DOHH2 (cell line): ENCODE results near the gene ATP5MC2.
"Not testable (repeated sequence)": the region's sequence is repeated elsewhere in the genome, so short reads cannot be mapped to it uniquely, and the experiment has no call there.

ENCODE experiments used
- H3F3A ChIP-seq: fragments of 200-600 bp; sonication (generic), shearing (Covaris generic); 2 replicates; pipeline ENCODE4 v1.6.0; 2016; ENCODE audit warnings: antibody characterized with exemption, mild to moderate bottlenecking; ENCODE audit not compliant: control insufficient read depth, insufficient read depth
- H3K27ac ChIP-seq: fragments of 200-600 bp; sonication (generic); 2 replicates; pipeline ENCODE4 v1.5.1; 2014; ENCODE audit warnings: low read depth, mild to moderate bottlenecking, low read length, moderate library complexity
- H3K27me3 ChIP-seq: fragments of 200-600 bp; sonication (generic); 2 replicates; pipeline ENCODE4 v1.6.1; 2014; ENCODE audit warnings: mild to moderate bottlenecking, low read length, mixed read lengths; ENCODE audit not compliant: control insufficient read depth
- H3K36me3 ChIP-seq: fragments of 200-600 bp; sonication (generic); 2 replicates; pipeline ENCODE4 v1.6.1; 2014; ENCODE audit warnings: mild to moderate bottlenecking, low read length, moderate library complexity, mixed read lengths; ENCODE audit not compliant: control insufficient read depth
- H3K4me1 ChIP-seq: fragments of 200-600 bp; sonication (generic); 2 replicates; pipeline ENCODE4 v1.6.1; 2014; ENCODE audit warnings: mild to moderate bottlenecking, low read length, mixed read lengths; ENCODE audit not compliant: control insufficient read depth
- H3K4me2 ChIP-seq: fragments of 200-600 bp; sonication (generic); 2 replicates; pipeline ENCODE4 v1.6.0; 2014; ENCODE audit warnings: mild to moderate bottlenecking, low read length, moderate library complexity
- H3K4me3 ChIP-seq: fragments of 200-600 bp; sonication (generic); 2 replicates; pipeline ENCODE4 v1.5.1; 2014; ENCODE audit warnings: mild to moderate bottlenecking, low read length, mixed read lengths
- H3K79me2 ChIP-seq: fragments of 200-600 bp; sonication (generic); 2 replicates; pipeline ENCODE4 v1.6.1; 2014; ENCODE audit warnings: mild to moderate bottlenecking, low read length, mixed read lengths; ENCODE audit not compliant: control insufficient read depth
- H3K9me2 ChIP-seq: fragments of 200-600 bp; sonication (generic); replicated peaks from 2 replicates; pipeline ENCODE4 v1.6.1; 2014; ENCODE audit warnings: mild to moderate bottlenecking, low read length, mixed read lengths; ENCODE audit not compliant: control insufficient read depth
- H3K9me3 ChIP-seq: fragments of 200-600 bp; sonication (generic); 2 replicates; pipeline ENCODE4 v1.6.1; 2014; ENCODE audit warnings: antibody characterized with exemption, low read length, mixed read lengths; ENCODE audit not compliant: control insufficient read depth, insufficient read depth
- H4K20me1 ChIP-seq: fragments of 200-600 bp; sonication (generic); 2 replicates; pipeline ENCODE4 v1.6.0; 2014; ENCODE audit warnings: low read depth, mild to moderate bottlenecking, antibody characterized with exemption, low read length, moderate library complexity; ENCODE audit not compliant: control insufficient read depth, insufficient read depth
- EZH2phosphoT487 ChIP-seq: fragments of 200-600 bp; sonication (generic); IDR thresholded peaks from 2 replicates; pipeline ENCODE4 v1.6.1; 2017; ENCODE audit warnings: borderline replicate concordance, mild to moderate bottlenecking, antibody characterized with exemption, low read length, moderate library complexity, mixed read lengths
- TF ChIP-seq, protein P1 (sequence below): fragments of 200-600 bp; sonication (generic); IDR thresholded peaks from one replicate; pipeline ENCODE4 v1.5.1; 2014; ENCODE audit warnings: antibody characterized with exemption, mild to moderate bottlenecking, low read depth, low read length; ENCODE audit not compliant: poor library complexity, severe bottlenecking

ATP5MC2 gene

GRCh38 chr12:53638057-53638456 is 37.8 kb downstream of the ATP5MC2 start:
- Histone ChIP-seq H3K27me3 (no peaks in the 10 kb centered on the region), H3F3A (no peaks in the 10 kb centered on the region)

GRCh38 chr12:53636641-53637040 is 39.2 kb downstream of the ATP5MC2 start:
- Histone ChIP-seq H3K4me1 (no peaks in the 10 kb centered on the region), H3K27me3 (no peaks in the 10 kb centered on the region), H3K79me2 (no peaks in the 10 kb centered on the region), H3K9me2 (no peaks in the 10 kb centered on the region), H3K36me3 (no peaks in the 10 kb centered on the region), H3K9me3 (no peaks in the 10 kb centered on the region), H3K27ac (no peak overlapping the region), H3K4me2 (no peak overlapping the region), H3K4me3 (no peak overlapping the region), H3F3A (no peaks in the 10 kb centered on the region), H4K20me1 (no peaks in the 10 kb centered on the region)
- TF ChIP-seq, protein P1, sequence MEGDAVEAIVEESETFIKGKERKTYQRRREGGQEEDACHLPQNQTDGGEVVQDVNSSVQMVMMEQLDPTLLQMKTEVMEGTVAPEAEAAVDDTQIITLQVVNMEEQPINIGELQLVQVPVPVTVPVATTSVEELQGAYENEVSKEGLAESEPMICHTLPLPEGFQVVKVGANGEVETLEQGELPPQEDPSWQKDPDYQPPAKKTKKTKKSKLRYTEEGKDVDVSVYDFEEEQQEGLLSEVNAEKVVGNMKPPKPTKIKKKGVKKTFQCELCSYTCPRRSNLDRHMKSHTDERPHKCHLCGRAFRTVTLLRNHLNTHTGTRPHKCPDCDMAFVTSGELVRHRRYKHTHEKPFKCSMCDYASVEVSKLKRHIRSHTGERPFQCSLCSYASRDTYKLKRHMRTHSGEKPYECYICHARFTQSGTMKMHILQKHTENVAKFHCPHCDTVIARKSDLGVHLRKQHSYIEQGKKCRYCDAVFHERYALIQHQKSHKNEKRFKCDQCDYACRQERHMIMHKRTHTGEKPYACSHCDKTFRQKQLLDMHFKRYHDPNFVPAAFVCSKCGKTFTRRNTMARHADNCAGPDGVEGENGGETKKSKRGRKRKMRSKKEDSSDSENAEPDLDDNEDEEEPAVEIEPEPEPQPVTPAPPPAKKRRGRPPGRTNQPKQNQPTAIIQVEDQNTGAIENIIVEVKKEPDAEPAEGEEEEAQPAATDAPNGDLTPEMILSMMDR, result no peak
- TF ChIP-seq EZH2phosphoT487, result no peak

More at GRCh38 chr12:53638057-53638456, 37.8 kb downstream of the ATP5MC2 start:
- Histone ChIP-seq H3K27ac (no peak overlapping the region), H3K36me3 (no peaks in the 10 kb centered on the region), H3K4me3 (no peak overlapping the region), H3K4me1 (no peaks in the 10 kb centered on the region), H3K79me2 (no peaks in the 10 kb centered on the region), H3K4me2 (no peak overlapping the region), H3K9me2 (no peaks in the 10 kb centered on the region), H3K9me3 (no peaks in the 10 kb centered on the region), H4K20me1 (no peaks in the 10 kb centered on the region)
- TF ChIP-seq, protein P1, result no peak
- TF ChIP-seq EZH2phosphoT487, result no peak

DNA sequence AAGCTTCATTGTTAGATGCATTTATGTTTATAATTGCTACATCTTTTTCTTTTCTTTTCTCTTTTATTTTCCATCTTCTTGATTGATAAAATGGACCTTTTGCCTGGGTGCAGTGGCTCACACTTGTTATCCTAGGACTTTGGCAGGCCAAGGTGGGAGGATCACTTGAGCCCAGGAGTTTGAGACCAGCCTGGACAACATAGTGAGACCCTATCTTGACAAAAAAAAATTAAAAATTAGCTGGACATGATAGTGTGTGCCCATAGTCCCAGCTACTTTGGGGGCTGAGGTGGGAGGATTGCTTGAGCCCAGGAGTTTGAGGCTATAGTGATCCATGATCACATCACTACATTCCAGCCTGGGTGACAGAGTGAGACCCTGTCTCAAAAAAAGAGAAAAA is 40.2 kb downstream of the ATP5MC2 start:
- not testable (repeated sequence) for H3K4me1 ChIP-seq, H3K79me2 ChIP-seq, H3K27ac ChIP-seq, H3K9me3 ChIP-seq, H3K27me3 ChIP-seq, H3K9me2 ChIP-seq, H4K20me1 ChIP-seq, H3K4me2 ChIP-seq, H3K4me3 ChIP-seq, H3F3A ChIP-seq, H3K36me3 ChIP-seq

DNA sequence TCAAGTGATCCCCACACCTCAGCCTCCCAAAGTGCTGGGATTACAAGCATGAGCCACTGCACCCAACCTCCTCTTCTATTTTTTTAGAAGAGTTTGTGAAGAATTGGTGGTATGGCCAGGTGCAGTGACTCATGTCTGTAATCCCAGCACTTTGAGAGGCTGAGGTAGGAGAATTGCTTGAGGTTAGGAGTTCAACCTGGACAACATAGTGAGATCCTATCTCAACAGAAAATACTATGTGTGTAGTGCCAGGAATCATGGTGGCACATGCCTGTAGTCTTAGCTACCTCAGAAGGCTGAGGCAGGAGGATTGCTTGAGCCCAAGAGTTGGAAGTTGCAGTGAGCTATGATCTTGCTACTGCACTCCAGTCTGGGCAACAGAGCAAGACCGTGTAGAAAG is 44.2 kb downstream of the ATP5MC2 start:
- Histone ChIP-seq H3K27me3 (no peaks in the 10 kb centered on the region), H3K36me3 (no peaks in the 10 kb centered on the region), H3K9me3 (no peaks in the 10 kb centered on the region), H3K79me2 (no peaks in the 10 kb centered on the region), H4K20me1 (no peaks in the 10 kb centered on the region), H3F3A (no peaks in the 10 kb centered on the region), H3K4me3 (no peak overlapping the region), H3K9me2 (no peaks in the 10 kb centered on the region), H3K4me1 (peaks cover 7% of the 10 kb centered on the region), H3K27ac (no peak overlapping the region), H3K4me2 (no peak overlapping the region)
- no peak for TF ChIP-seq EZH2phosphoT487
- TF ChIP-seq, protein P1, result no peak
